Inflammatory macrophage treated with lipopolysaccharide for 1 hour (primary cell): ENCODE results near the gene SSH2.
A peak's percentile ranks its signal among the peaks of the same experiment; 100 is the strongest.
"Not testable (repeated sequence)": the region's sequence is repeated elsewhere in the genome, so short reads cannot be mapped to it uniquely, and the experiment has no call there.

ENCODE experiments used
- DNase-seq, 2 donors: peaks; one replicate each; pipeline ENCODE4 v3.0.0-alpha.2; 2020 to 2022

Gene SSH2

GRCh38 chr17:29732209-29732608 is 197.8 kb downstream of the SSH2 start:
- DNase-seq: no peak

GRCh38 chr17:29731589-29731929 is 198.5 kb downstream of the SSH2 start:
- no peak for DNase-seq

GRCh38 chr17:29728490-29728889 is 201.5 kb downstream of the SSH2 start:
- no peak for DNase-seq

- peak; percentile 51 to 61 for DNase-seq
Observed at GRCh38 chr17:29726715-29727252, 203.2 kb downstream of the SSH2 start.

GRCh38 chr17:29725408-29725807 is 204.6 kb downstream of the SSH2 start:
- not testable (repeated sequence) for DNase-seq

- DNase-seq: peak; percentile 58 to 66
Observed at GRCh38 chr17:29723278-29724047, 206.6 kb downstream of the SSH2 start.

- peak; percentile 91 to 95 for DNase-seq
Observed at GRCh38 chr17:29722411-29723198, 207.4 kb downstream of the SSH2 start.

- DNase-seq: no peak
Observed at GRCh38 chr17:29720551-29720950, 209.5 kb downstream of the SSH2 start.

GRCh38 chr17:29719469-29719868 is 210.6 kb downstream of the SSH2 start:
- DNase-seq: no peak

- no peak for DNase-seq
Observed at GRCh38 chr17:29718446-29719039, 211.5 kb downstream of the SSH2 start.

- DNase-seq: no peak
Observed at GRCh38 chr17:29717817-29718216, 212.2 kb downstream of the SSH2 start.

- DNase-seq: peak in 1 of 2 donors; percentile 29
Observed at GRCh38 chr17:29716566-29716965, 213.5 kb downstream of the SSH2 start.

- no peak for DNase-seq
Observed at GRCh38 chr17:29715680-29716079, 214.3 kb downstream of the SSH2 start.

- no peak for DNase-seq
Observed at GRCh38 chr17:29714146-29714545, 215.9 kb downstream of the SSH2 start.

- DNase-seq: no peak
Observed at GRCh38 chr17:29713626-29714025, 216.4 kb downstream of the SSH2 start.

- no peak for DNase-seq
Observed at GRCh38 chr17:29711588-29712385, 218.2 kb downstream of the SSH2 start.

GRCh38 chr17:29710891-29711418 is 219.1 kb downstream of the SSH2 start:
- DNase-seq: no peak

GRCh38 chr17:29710520-29710884 is 219.5 kb downstream of the SSH2 start:
- DNase-seq: no peak

- DNase-seq: no peak
Observed at GRCh38 chr17:29709866-29710519, 220.0 kb downstream of the SSH2 start.

- DNase-seq: no peak
Observed at GRCh38 chr17:29707212-29707571, 222.8 kb downstream of the SSH2 start.

GRCh38 chr17:29706045-29706431 is 224.0 kb downstream of the SSH2 start:
- DNase-seq: no peak

GRCh38 chr17:29705386-29705785 is 224.6 kb downstream of the SSH2 start:
- peak in 1 of 2 donors; percentile 24 for DNase-seq
